ENCODE results near the gene CPB2. TPM values are rescaled to one million over a fixed set of nuclear protein-coding genes. Genes with fewer than 3 reads are reported as not detected.

The CPB2 gene
- total and polyA plus RNA-seq, 2 of the 8 experiments (the other 6 are each of a cell fraction or from before 2014, with no cell fraction given) = not detected

DNA sequence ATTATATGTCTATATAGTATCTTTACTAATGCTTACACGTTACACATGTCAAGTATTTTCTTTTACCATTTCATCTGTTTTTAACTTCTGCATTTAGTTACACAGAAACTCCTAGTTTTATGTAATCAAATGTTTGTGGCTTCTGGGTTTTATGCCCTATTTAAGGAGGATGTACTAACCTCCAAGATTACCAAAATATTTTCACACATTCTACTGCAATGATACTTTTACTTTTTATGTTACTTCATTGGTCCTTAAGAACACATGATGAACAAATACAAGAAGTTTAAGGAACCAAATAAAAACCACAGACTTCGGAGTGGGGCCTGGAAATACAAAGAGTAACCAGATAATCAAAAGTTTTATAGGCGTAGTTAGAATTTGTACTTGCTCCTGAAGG is 89.5 kb downstream of the CPB2 start:
- DNase-seq (ENCODE audit: low read depth in 1 of 2, low spot score in 2 of 2) (no peak), FAIRE-seq (no peak)
- H2BK15ac ChIP-seq (ENCODE audit: low read length) = no peak overlapping the region
- no peak overlapping the region for H3K4me2 ChIP-seq (ENCODE audit: insufficient read depth in 1 of 2, low read depth in 2 of 2, low read length in 2 of 2)
- H4K5ac ChIP-seq (ENCODE audit: insufficient read length, low read depth, low read length) = no peak overlapping the region
- WGBS, 2 experiments (ENCODE audit: extremely low coverage in 1 of 2, insufficient coverage in 1 of 2, insufficient read length in 1 of 2, insufficient replicate concordance in 2 of 2, low coverage in 1 of 2, low lambda C conversion rate in 2 of 2, missing lambda C conversion rate in 1 of 2) = 91% methylated on average over 3 of the region's 3 CpGs; no CpG with 5 or more reads in 1 of the 2 experiments
- H3K14ac ChIP-seq (ENCODE audit: insufficient read length) = no peak overlapping the region
- no peak overlapping the region for H2AK5ac ChIP-seq (ENCODE audit: low read depth, low read length)
- H3K18ac ChIP-seq (ENCODE audit: extremely low read depth, low read length) = no peak overlapping the region
- H2BK12ac ChIP-seq (ENCODE audit: low read depth, low read length) = no peak overlapping the region
- no peak overlapping the region for H4K91ac ChIP-seq (replicated peaks; ENCODE audit: insufficient read length, low read length)
- H4K8ac ChIP-seq (ENCODE audit: extremely low read depth, insufficient read depth, low read length) = no peak overlapping the region
- H3K56ac ChIP-seq (replicated peaks; ENCODE audit: insufficient read length, low read depth, low read length) = no peak overlapping the region
- no peak overlapping the region for H2BK120ac ChIP-seq (replicated peaks; ENCODE audit: low read depth, low read length)
- H3K27ac ChIP-seq (ENCODE audit: low read depth, low read length) = no peak overlapping the region
- H3K9me3 ChIP-seq (ENCODE audit: insufficient read depth in 2 of 2, low read depth in 1 of 2, low read length in 1 of 2) = no peaks in the 10 kb centered on the region
- no peak overlapping the region for H3K23ac ChIP-seq (ENCODE audit: insufficient read length)
- H3K27me3 ChIP-seq (replicated peaks in 1 of 4; ENCODE audit: control insufficient read depth in 3 of 4, extremely low read depth in 1 of 4, insufficient read depth in 3 of 4, low read length in 3 of 4) = no peaks in the 10 kb centered on the region
- no peak overlapping the region for H2BK20ac ChIP-seq (ENCODE audit: low read length)
- H3K79me1 ChIP-seq (ENCODE audit: low read depth, low read length) = no peaks in the 10 kb centered on the region
- CTCF ChIA-PET (ENCODE audit: partially characterized antibody) = no interaction called here
- H3K9ac ChIP-seq (replicated peaks in 1 of 4; ENCODE audit: extremely low read depth in 1 of 4, low read depth in 3 of 4, low read length in 3 of 4) = no peak overlapping the region
- H2BK5ac ChIP-seq (ENCODE audit: low read depth, low read length) = no peak overlapping the region
- H3K4me3 ChIP-seq (ENCODE audit: extremely low read depth in 1 of 4, insufficient read depth in 2 of 4, low read depth in 3 of 4, low read length in 4 of 4) = no peak overlapping the region
- POLR2A ChIA-PET (ENCODE audit: partially characterized antibody) = no interaction called here
- peaks cover 0 to 39% (median 10%) of the 10 kb centered on the region in 4 experiments; a peak in 5 of 8 replicates for H3K36me3 ChIP-seq (ENCODE audit: control insufficient read depth in 2 of 4, insufficient read depth in 4 of 4, low read length in 3 of 4)
- H3K23me2 ChIP-seq (ENCODE audit: low read depth, low read length) = no peaks in the 10 kb centered on the region
- H3K79me2 ChIP-seq (ENCODE audit: control insufficient read depth in 1 of 2, insufficient read depth in 2 of 2, low read length in 2 of 2) = no peaks in the 10 kb centered on the region
- no peak overlapping the region for H3K4ac ChIP-seq (replicated peaks; ENCODE audit: insufficient read length, low read depth, low read length)
- H4K20me1 ChIP-seq (replicated peaks in 1 of 2; ENCODE audit: control insufficient read depth in 1 of 2, insufficient read depth in 2 of 2, low read length in 2 of 2) = no peaks in the 10 kb centered on the region
- no peaks in the 10 kb centered on the region for H3K4me1 ChIP-seq (replicated peaks in 1 of 4; ENCODE audit: control insufficient read depth in 3 of 4, insufficient read depth in 4 of 4, low read length in 3 of 4)
- H2AFZ ChIP-seq (ENCODE audit: low read length) = no peak overlapping the region
- TF ChIP-seq BACH1 (IDR thresholded peaks at IDR 0.05; ENCODE audit: low read length) (no peak), FOSL1 (IDR thresholded peaks at IDR 0.05; ENCODE audit: insufficient read depth, low read depth, low read length) (no peak), POLR2A (IDR thresholded peaks at IDR 0.05; ENCODE audit: control extremely low read depth in 1 of 2, low read depth in 2 of 2, low read length in 2 of 2) (no peak), EZH2 (IDR thresholded peaks at IDR 0.05; ENCODE audit: low read depth, low read length, severe bottlenecking) (no peak), CBX5 (IDR thresholded peaks at IDR 0.05; ENCODE audit: low read depth, low read length) (no peak), CTBP2 (IDR thresholded peaks at IDR 0.05; ENCODE audit: borderline replicate concordance, insufficient read depth, insufficient read length, low read length) (no peak), TAF1 (IDR thresholded peaks at IDR 0.05; ENCODE audit: low read depth, low read length) (no peak), RNF2 (IDR thresholded peaks at IDR 0.05; ENCODE audit: borderline replicate concordance, low read depth, low read length, missing control alignments, poor library complexity, severe bottlenecking) (no peak), NANOG (IDR thresholded peaks at IDR 0.05; ENCODE audit: insufficient read depth, low read depth, low read length, poor library complexity, severe bottlenecking) (no peak)
- TF ChIP-seq, protein P1, sequence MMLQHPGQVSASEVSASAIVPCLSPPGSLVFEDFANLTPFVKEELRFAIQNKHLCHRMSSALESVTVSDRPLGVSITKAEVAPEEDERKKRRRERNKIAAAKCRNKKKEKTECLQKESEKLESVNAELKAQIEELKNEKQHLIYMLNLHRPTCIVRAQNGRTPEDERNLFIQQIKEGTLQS (IDR thresholded peaks at IDR 0.05; ENCODE audit: insufficient read depth, low read depth, low read length) = no peak
- TF ChIP-seq, protein P2, sequence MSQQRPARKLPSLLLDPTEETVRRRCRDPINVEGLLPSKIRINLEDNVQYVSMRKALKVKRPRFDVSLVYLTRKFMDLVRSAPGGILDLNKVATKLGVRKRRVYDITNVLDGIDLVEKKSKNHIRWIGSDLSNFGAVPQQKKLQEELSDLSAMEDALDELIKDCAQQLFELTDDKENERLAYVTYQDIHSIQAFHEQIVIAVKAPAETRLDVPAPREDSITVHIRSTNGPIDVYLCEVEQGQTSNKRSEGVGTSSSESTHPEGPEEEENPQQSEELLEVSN (IDR thresholded peaks at IDR 0.05) = no peak

Data from H1 (cell line).